Osteocyte (in vitro differentiated cells): ENCODE measurements around the gene TPSAB1. TPM values are rescaled to one million over a fixed set of nuclear protein-coding genes. Genes with fewer than 3 reads are reported as not detected.
"Not testable (repeated sequence)": the region's sequence is repeated elsewhere in the genome, so short reads cannot be mapped to it uniquely, and the experiment has no call there.

Experiments used
- DNase-seq: peaks from one replicate; pipeline ENCODE4 v3.0.0; 2021; ENCODE audit warnings: mixed read lengths; ENCODE audit not compliant: unreplicated experiment; ENCODE audit errors: extremely low spot score
- H3K27ac Mint-ChIP-seq: one replicate; pipeline ENCODE4 v1.8.0; 2021; ENCODE audit warnings: mild to moderate bottlenecking, mixed read lengths; ENCODE audit not compliant: unreplicated experiment
- H3K27me3 Mint-ChIP-seq: one replicate; pipeline ENCODE4 v1.8.0; 2021; ENCODE audit warnings: mixed read lengths; ENCODE audit not compliant: unreplicated experiment
- H3K36me3 Mint-ChIP-seq: one replicate; pipeline ENCODE4 v1.8.0; 2021; ENCODE audit warnings: mixed read lengths; ENCODE audit not compliant: unreplicated experiment
- H3K4me1 Mint-ChIP-seq: one replicate; pipeline ENCODE4 v1.8.0; 2021; ENCODE audit warnings: mixed read lengths; ENCODE audit not compliant: unreplicated experiment
- H3K4me3 Mint-ChIP-seq: one replicate; pipeline ENCODE4 v1.8.0; 2021; ENCODE audit warnings: mild to moderate bottlenecking, moderate library complexity, mixed read lengths; ENCODE audit not compliant: unreplicated experiment
- H3K9me3 Mint-ChIP-seq: one replicate; pipeline ENCODE4 v1.8.0; 2021; ENCODE audit warnings: mixed read lengths; ENCODE audit not compliant: unreplicated experiment
- long read RNA-seq: library from polyadenylated mRNA; unstranded; transcript quantifications from one replicate; pipeline ENCODE4 v2.0.0, GENCODE V29; 2021
- total RNA-seq: library from RNA; stranded (reverse); gene quantifications from 2 replicates; pipeline ENCODE4 v1.2.1, GENCODE V29; 2021
- TF ChIP-seq, protein P1 (sequence below): fragments of 200-600 bp; sonication (generic); IDR thresholded peaks from 2 replicates; pipeline ENCODE4 v1.5.0; 2021; ENCODE audit warnings: antibody characterized with exemption, mild to moderate bottlenecking, moderate library complexity

Gene TPSAB1
- not detected in 2 replicates for total RNA-seq
- long read RNA-seq = 0 reads

- not testable (repeated sequence) for H3K4me3 Mint-ChIP-seq, H3K27me3 Mint-ChIP-seq, H3K36me3 Mint-ChIP-seq, H3K9me3 Mint-ChIP-seq, H3K27ac Mint-ChIP-seq, H3K4me1 Mint-ChIP-seq, DNase-seq
These were observed at the start of gene TPSAB1 for GRCh38 chr16:1240436-1240835. TPSAB1 (plus strand) TSS chr16:1240705; CDS start chr16:1240939, 234 bp downstream.

DNA sequence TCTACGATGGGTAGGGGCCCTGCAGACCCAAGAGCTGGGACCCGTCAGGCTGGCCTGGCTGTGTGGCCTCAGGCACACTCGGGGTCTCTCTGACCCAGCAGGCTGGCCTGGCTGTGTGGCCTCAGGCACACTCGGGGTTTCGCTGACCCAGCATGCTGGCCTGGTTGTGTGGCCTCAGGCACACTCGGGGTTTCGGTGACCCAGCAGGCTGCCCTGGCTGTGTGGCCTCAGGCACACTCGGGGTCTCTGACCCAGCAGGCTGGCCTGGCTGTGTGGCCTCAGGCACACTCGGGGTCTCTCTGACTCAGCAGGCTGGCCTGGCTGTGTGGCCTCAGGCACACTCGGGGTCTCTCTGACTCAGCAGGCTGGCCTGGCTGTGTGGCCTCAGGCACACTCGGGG lies 49.7 kb upstream of the TPSAB1 start:
- not testable (repeated sequence) for H3K9me3 Mint-ChIP-seq, H3K27me3 Mint-ChIP-seq, H3K4me1 Mint-ChIP-seq, H3K36me3 Mint-ChIP-seq, H3K4me3 Mint-ChIP-seq, H3K27ac Mint-ChIP-seq, DNase-seq

- Mint-ChIP-seq H3K27ac (no peak overlapping the region), H3K36me3 (no peaks in the 10 kb centered on the region), H3K27me3 (no peaks in the 10 kb centered on the region), H3K4me3 (no peak overlapping the region), H3K4me1 (peaks cover 3% of the 10 kb centered on the region), H3K9me3 (no peaks in the 10 kb centered on the region)
- TF ChIP-seq, protein P1, sequence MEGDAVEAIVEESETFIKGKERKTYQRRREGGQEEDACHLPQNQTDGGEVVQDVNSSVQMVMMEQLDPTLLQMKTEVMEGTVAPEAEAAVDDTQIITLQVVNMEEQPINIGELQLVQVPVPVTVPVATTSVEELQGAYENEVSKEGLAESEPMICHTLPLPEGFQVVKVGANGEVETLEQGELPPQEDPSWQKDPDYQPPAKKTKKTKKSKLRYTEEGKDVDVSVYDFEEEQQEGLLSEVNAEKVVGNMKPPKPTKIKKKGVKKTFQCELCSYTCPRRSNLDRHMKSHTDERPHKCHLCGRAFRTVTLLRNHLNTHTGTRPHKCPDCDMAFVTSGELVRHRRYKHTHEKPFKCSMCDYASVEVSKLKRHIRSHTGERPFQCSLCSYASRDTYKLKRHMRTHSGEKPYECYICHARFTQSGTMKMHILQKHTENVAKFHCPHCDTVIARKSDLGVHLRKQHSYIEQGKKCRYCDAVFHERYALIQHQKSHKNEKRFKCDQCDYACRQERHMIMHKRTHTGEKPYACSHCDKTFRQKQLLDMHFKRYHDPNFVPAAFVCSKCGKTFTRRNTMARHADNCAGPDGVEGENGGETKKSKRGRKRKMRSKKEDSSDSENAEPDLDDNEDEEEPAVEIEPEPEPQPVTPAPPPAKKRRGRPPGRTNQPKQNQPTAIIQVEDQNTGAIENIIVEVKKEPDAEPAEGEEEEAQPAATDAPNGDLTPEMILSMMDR = no peak
- no peak for DNase-seq
These were observed 48.0 kb upstream of the TPSAB1 start for GRCh38 chr16:1192384-1193073.

- Mint-ChIP-seq H3K9me3 (no peaks in the 10 kb centered on the region), H3K27ac (no peak overlapping the region), H3K36me3 (no peaks in the 10 kb centered on the region), H3K4me1 (no peaks in the 10 kb centered on the region), H3K27me3 (no peaks in the 10 kb centered on the region), H3K4me3 (no peak overlapping the region)
- TF ChIP-seq, protein P1 = no peak
- no peak for DNase-seq
These were observed 47.2 kb upstream of the TPSAB1 start for GRCh38 chr16:1193143-1193824.

- Mint-ChIP-seq H3K4me1 (no peaks in the 10 kb centered on the region), H3K27ac (no peak overlapping the region), H3K9me3 (no peaks in the 10 kb centered on the region), H3K27me3 (no peaks in the 10 kb centered on the region), H3K36me3 (no peaks in the 10 kb centered on the region), H3K4me3 (no peak overlapping the region)
- TF ChIP-seq, protein P1 = no peak
- DNase-seq = no peak
These were observed 46.5 kb upstream of the TPSAB1 start for GRCh38 chr16:1193825-1194581.
